GM13976 (cell line): ENCODE data around the gene PIGS.

Source experiments
- DNase-seq: peaks from one replicate; pipeline ENCODE4 v3.0.0; 2012; ENCODE audit warnings: low spot score
- in situ Hi-C: fragments of 300-500 bp; cut with MboI; formaldehyde crosslinking; loops from one replicate; pipeline ENCODE4 v1.12.0; 2022; ENCODE audit warnings: low sequenced_read_pairs, mixed read lengths, inconsistent platforms; ENCODE audit not compliant: unreplicated experiment
- TF ChIP-seq, protein P1 (sequence below): IDR thresholded peaks from 2 replicates; pipeline ENCODE4 v1.5.1; 2012; ENCODE audit warnings: borderline replicate concordance, mild to moderate bottlenecking; ENCODE audit not compliant: insufficient read depth; ENCODE audit errors: extremely low read depth, missing control alignments, control extremely low read depth

The PIGS gene

DNA sequence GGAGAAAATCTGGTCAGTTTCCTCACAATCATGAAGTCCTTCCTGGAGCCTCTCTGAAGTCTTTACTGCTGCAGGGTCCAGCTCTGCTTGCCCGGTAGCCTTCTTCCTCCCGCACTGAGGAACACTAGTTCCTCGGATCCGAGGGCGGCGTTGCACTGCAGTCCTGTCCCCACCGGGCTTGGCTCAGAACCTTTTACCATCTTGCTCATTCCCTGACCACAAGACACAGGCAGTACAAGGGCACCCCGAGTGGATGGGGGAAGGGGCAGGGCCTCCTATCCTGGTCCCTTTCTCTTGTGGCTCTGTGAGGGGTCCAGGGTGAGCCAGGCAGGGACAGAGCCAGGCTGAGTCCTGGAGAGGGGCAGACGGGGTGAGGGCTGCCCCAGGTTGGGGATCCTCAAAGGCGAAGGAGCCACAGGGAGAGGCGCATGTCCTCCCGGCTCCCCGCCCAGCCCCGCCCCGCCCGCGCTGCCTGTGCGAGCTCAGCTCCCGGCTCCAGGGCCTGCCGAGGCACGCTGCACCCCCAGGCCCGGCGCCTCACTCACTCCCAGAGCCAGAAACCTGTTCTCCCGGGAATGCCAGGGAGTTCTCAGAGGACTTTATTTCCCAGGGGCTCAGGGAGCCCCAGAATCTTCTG, 63.6 kb downstream of the PIGS start:
- in situ Hi-C loops, result no loop called here
- TF ChIP-seq, protein P1, sequence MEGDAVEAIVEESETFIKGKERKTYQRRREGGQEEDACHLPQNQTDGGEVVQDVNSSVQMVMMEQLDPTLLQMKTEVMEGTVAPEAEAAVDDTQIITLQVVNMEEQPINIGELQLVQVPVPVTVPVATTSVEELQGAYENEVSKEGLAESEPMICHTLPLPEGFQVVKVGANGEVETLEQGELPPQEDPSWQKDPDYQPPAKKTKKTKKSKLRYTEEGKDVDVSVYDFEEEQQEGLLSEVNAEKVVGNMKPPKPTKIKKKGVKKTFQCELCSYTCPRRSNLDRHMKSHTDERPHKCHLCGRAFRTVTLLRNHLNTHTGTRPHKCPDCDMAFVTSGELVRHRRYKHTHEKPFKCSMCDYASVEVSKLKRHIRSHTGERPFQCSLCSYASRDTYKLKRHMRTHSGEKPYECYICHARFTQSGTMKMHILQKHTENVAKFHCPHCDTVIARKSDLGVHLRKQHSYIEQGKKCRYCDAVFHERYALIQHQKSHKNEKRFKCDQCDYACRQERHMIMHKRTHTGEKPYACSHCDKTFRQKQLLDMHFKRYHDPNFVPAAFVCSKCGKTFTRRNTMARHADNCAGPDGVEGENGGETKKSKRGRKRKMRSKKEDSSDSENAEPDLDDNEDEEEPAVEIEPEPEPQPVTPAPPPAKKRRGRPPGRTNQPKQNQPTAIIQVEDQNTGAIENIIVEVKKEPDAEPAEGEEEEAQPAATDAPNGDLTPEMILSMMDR, result no peak
- no peak for DNase-seq

DNA sequence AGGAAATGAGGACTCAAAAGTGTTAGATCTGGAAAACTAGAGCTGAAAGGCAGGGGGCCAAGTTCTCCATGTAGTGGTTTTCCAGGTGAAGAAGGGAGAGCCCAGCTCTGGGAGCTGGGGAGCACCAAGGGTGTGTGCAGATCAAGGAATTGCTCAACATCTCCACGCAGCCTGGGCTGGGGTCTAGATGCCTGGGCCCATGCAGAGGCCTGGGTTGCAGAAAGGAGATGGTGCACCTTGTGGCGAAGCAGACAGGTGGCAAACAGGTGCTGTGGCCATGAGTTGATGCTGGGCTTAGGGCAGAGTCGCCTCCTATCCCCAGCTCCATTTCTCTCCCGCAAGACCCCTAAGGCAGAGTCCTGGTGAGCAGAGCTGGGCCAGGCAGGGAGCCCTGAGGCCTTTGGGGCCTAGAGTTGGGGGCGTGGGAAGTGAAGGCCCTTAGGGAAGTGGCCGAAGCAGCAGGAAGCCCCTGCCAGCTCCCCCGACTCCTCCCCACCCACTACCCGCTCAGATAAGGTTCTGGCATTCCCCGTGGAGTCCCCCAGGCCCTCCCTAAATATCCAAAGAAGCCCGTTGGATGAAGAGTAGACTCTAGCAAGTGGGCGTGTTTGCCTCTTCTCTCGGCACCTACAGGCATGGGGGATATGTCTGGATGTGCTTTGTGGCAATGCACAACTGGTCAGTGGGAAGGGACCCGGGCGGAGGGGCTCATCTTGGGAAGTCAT, 64.4 kb downstream of the PIGS start:
- in situ Hi-C loops, result no loop called here
- TF ChIP-seq, protein P1, result no peak
- no peak for DNase-seq

DNA sequence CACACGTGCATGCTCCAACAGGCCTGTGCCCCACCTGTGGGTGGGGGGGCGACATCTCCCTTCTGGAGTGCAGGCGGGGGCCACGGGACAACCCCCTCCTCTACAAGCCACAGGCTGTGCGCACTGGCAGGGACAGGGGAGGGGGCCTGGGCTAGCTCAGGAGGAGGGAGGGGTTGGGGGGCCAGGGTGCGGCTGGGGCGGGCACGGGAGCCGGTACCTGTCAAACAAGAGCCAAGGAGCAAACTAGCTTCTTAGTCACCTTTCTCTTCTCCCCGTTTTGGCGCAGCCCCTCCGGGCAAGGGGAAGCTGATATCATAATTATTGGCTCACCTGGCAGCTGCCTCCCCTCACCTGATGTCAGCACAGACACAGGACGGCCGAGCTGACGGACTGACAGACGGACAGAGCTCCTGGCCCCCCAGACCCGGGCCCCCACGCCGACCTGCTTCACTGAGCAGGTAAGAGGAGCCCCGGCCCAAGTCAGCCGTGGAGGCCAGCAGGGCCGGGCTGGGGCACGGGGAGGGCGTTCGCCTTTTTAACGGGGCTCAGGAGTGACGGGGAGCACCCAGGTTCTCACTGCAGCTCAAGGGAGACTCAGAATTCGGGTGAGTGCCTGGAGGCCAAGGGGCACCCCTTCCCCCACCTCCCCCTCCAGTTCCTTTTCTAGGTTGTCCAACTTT, 65.2 kb downstream of the PIGS start, which contains the start of gene FOXN1:
Gene FOXN1 (plus strand): TSS at position 363 of the 680 bp plus-strand sequence. CDS start 17,622 bp downstream, outside the sequence.
- TF ChIP-seq, protein P1, result no peak
- no peak for DNase-seq
- in situ Hi-C loops, result no loop called here

DNA sequence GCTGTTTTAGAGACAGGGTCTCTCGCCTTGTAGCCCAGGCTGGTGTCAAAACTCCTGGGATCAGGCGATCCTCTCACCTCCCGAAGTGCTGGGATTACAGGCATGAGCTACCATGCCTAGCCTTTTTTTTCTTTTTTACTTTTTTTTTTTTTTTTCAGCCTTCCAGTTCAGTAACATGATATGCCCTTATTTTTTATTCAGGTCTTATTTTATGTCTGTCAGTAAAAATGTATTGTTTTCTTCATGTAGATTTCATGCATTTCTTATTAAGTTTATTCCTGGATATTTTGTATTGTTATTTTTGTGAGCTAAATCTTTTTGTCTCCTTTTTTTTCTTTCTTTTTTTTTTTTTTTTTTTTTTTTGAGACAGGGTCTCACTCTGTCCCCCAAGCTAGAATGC, 67.9 kb downstream of the PIGS start:
- DNase-seq, result no peak
- in situ Hi-C loops, result no loop called here
- TF ChIP-seq, protein P1, result no peak
